K562 (cell line): Measurements from ENCODE around the gene RHOBTB3.

Source experiments
- ARHGAP35 ChIP-seq: fragments of 450-650 bp; IDR thresholded peaks from 2 replicates; pipeline ENCODE4 v1.6.1; 2018; ENCODE audit not compliant: partially characterized antibody
- CTCF ChIP-seq, 3 experiments: IDR thresholded peaks in 2 of 3; conservative IDR thresholded peaks in 1 of 3; 2 replicates each; pipeline ENCODE4 v1.5.1; 2011 to 2012; ENCODE audit warnings: low read length in 3 of 3, mild to moderate bottlenecking in 3 of 3, control low read depth in 2 of 3, improper control_type of control experiment in 1 of 3, inconsistent platforms in 1 of 3, low read depth in 1 of 3, mixed read lengths in 1 of 3, moderate library complexity in 1 of 3; ENCODE audit not compliant: insufficient read depth in 2 of 3
- GATAD2B ChIP-seq: fragments of 450-650 bp; IDR thresholded peaks from 2 replicates; pipeline ENCODE4 v1.6.1; 2017; ENCODE audit warnings: mild to moderate bottlenecking, borderline replicate concordance
- HDAC1 ChIP-seq, 2 experiments: fragments of 450-650 bp; IDR thresholded peaks; 2 replicates each; pipeline ENCODE4 v1.6.1; 2016 to 2017; ENCODE audit warnings: inconsistent platforms in 1 of 2, mild to moderate bottlenecking in 1 of 2, moderate library complexity in 1 of 2
- ZBTB11 ChIP-seq, 3 experiments: fragments of 200-800 bp in 1 of 3; fragments of 250-450 bp in 1 of 3; fragments of 450-650 bp in 1 of 3; sonication (Bioruptor Pico) in 1 of 3; sonication (Bioruptor generic) in 1 of 3; formaldehyde crosslinking in 1 of 3; IDR thresholded peaks; 2 replicates each; pipeline versions ENCODE4 v1.6.1 to v1.8.0; 2016 to 2022; ENCODE audit warnings: mild to moderate bottlenecking in 2 of 3, missing genetic modification characterization in 2 of 3, missing compliant biosample characterization in 1 of 3, moderate library complexity in 1 of 3
- ZNF121 ChIP-seq: sonication (generic); formaldehyde crosslinking; conservative IDR thresholded peaks from 2 replicates; pipeline ENCODE4 v1.8.0; 2022; ENCODE audit warnings: missing genetic modification reagents
- ZNF184 ChIP-seq: sonication (generic); formaldehyde crosslinking; IDR thresholded peaks from 2 replicates; pipeline ENCODE4 v1.5.0; 2020; ENCODE audit warnings: missing genetic modification reagents
- ZNF785 ChIP-seq: fragments of 250-450 bp; sonication (Bioruptor Pico); IDR thresholded peaks from 2 replicates; pipeline ENCODE4 v1.4.0; 2020; ENCODE audit warnings: mild to moderate bottlenecking

GRCh38 chr5:95781101-95781583 lies 50.0 kb downstream of the RHOBTB3 start:
- TF ChIP-seq GATAD2B (0 out of 2 replicates have a peak, but pooled peaks have one; percentile 51), ZBTB11 (CRISPR knock-in tag; IDR thresholded peaks at IDR 0.05) (no peak), ZNF184 (no peak), HDAC1 (IDR thresholded peaks at IDR 0.05) (no peak), ZNF121 (CRISPR knock-in tag) (no peak), ZNF785 (CRISPR knock-in tag) (no peak), ARHGAP35 (no peak), CTCF (IDR thresholded peaks at IDR 0.05 in 2 of 3, conservative IDR thresholded peaks at IDR 0.05 in 1 of 3; ENCODE audit: insufficient read depth in 2 of 3, low read depth in 1 of 3, low read length in 3 of 3) (peak; percentile 84 to 97 (median 92))
